GM19099 (cell line): ENCODE results near the gene PRR15L.

Experiments used
- POLR2A ChIP-seq: IDR thresholded peaks from 3 replicates; pipeline ENCODE4 v1.6.1; 2011; ENCODE audit warnings: low read depth; ENCODE audit not compliant: insufficient read length; ENCODE audit errors: extremely low read depth

PRR15L gene

DNA sequence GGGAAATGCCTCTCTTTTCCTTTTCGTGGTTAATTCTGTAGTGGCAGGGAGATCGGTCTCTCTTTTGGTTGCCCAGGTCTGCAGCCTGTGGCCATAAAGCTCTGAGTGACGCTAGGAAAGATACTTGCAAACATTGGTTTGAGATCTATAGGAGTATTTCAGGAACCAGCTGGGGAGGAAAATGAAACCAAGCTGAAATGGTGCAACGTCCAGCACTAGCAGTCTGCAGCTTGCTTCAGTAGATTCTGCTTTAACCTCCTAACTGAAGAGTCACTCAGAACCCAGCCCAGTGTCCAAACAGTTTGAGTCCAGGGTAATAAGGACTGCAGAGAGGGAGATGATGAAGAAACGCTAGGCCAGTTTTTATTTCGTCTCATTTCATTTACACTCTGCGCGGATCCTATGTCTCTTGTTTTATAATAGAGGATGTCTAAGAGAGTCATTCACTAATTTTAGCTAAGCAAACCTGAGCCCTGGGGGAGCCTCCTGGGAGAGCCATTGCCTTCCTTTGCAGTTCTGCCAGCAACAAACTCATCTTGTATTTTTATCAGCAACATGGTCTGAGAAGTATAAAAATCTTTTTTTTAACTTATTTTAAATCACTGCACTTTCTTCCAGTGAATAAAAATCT, 49.6 kb downstream of the PRR15L start:
- no peak for TF ChIP-seq POLR2A

DNA sequence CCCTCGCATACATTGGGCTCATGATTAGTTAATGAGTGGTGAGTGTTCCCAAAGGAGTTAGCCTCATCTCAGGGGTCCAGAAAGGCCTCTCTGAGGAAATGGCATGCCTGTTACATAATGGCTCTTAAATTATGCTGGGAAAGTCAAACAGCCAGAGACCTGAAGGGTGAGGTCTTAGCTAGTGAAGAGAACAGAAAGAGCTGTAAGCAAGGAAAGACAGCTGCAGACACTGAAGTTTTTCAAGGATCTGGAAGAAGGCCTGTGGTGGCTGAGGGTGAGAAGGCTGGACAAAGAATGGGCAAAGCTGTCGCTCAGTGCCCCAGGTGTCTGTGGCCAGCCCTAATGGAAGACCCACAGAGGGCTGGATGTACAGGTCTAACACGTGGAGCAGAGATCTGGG, 51.2 kb downstream of the PRR15L start:
- no peak for TF ChIP-seq POLR2A

DNA sequence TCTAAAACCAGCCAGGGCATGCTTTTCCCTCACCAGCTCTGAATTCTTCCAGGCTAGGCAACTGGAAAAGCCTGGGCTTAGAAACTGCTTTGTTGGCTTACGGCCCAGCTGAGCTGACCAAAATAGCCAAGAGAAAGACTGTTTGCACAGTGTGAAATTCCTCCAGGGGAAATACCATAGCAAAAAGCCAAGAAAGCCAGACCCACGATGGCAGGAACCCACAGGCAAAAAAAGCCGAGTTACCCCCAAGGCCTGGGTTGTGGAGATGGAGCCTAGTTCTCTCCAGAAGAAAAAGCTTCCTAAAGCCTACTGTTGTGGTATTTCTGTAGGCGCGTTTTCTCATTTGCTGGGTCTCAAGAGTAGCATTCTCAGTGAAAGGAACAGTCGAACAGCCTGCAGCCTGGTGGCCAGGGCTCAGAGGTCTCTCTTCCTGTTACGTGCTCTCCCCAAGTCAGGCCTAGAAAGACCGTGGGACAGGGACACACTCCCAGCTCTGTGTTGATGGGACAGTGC, 52.4 kb downstream of the PRR15L start:
- no peak for TF ChIP-seq POLR2A

DNA sequence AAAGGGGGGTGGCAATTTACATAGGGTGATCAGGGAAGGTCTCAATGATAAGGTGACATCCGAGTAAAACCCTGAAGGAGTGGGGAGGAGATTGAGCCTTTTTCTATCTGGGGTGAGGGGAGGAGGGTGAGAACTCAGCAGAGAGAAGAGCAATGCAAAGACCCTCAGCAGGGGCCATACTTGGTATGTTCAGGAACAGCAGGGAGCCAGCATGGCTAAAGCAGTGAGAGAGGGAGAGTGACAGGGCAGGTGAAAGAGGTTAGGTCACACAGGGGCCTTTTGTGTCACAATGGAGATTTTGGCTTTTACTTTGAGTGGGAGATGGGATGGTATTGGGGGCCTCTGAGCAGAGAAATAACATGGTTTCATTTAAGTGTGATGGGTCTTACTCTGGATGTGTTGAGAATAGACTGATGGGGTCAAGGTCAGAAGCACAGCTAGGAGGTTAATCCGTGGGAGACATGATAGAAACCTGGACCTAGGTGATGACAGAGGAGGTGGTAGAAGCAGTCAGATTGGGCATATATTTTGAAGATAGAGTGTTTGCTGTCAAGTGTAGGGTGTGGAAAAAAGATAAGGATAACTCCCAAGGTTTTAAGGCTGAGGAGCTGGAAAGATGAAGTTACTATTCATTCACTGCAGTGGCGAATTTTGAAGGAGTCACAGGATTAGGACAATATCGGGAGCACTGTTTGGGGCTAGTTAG, 55.5 kb downstream of the PRR15L start:
- no peak for TF ChIP-seq POLR2A
